SU-DHL-6 (cell line): ENCODE data around the gene MAGEB3.

Experiments used
- H2AFZ ChIP-seq: fragments of 200-600 bp; sonication (generic); 2 replicates; pipeline ENCODE4 v1.6.1; 2014; ENCODE audit warnings: low read depth, mild to moderate bottlenecking, moderate library complexity, mixed read lengths, antibody characterized with exemption, low read length; ENCODE audit not compliant: severe bottlenecking
- H3F3A ChIP-seq: fragments of 200-600 bp; shearing (Covaris generic); 2 replicates; pipeline ENCODE4 v1.6.0; 2016; ENCODE audit warnings: antibody characterized with exemption, mild to moderate bottlenecking; ENCODE audit not compliant: insufficient read depth
- H3K27ac ChIP-seq: fragments of 200-600 bp; sonication (generic); 2 replicates; pipeline ENCODE4 v1.5.1; 2016; ENCODE audit warnings: low read depth, mild to moderate bottlenecking, low read length, moderate library complexity, mixed read lengths
- H3K27me3 ChIP-seq: fragments of 200-600 bp; sonication (generic), shearing (Covaris generic); 2 replicates; pipeline ENCODE4 v1.6.0; 2014; ENCODE audit warnings: mild to moderate bottlenecking, low read length
- H3K36me3 ChIP-seq: fragments of 200-600 bp; sonication (generic); 2 replicates; pipeline ENCODE4 v1.6.1; 2014; ENCODE audit warnings: mild to moderate bottlenecking, low read length, mixed read lengths
- H3K4me2 ChIP-seq: fragments of 300-600, 200-600 bp; shearing (Covaris generic), sonication (generic); 2 replicates; pipeline ENCODE4 v1.6.0; 2014; ENCODE audit warnings: low read length, low read depth, mild to moderate bottlenecking; ENCODE audit not compliant: poor library complexity, severe bottlenecking
- H3K4me3 ChIP-seq: fragments of 200-600 bp; sonication (generic); 2 replicates; pipeline ENCODE4 v1.5.1; 2014; ENCODE audit warnings: antibody characterized with exemption, low read length, mild to moderate bottlenecking, mixed read lengths; ENCODE audit not compliant: insufficient read depth, poor library complexity, severe bottlenecking
- H3K79me2 ChIP-seq: fragments of 200-600 bp; sonication (generic); 2 replicates; pipeline ENCODE4 v1.6.1; 2014; ENCODE audit warnings: mild to moderate bottlenecking, low read length, moderate library complexity; ENCODE audit not compliant: insufficient read depth
- H3K9ac ChIP-seq: fragments of 200-600 bp; sonication (generic); 2 replicates; pipeline ENCODE4 v1.7.0; 2014; ENCODE audit warnings: mild to moderate bottlenecking, low read length
- H3K9me2 ChIP-seq: fragments of 200-600 bp; sonication (generic); replicated peaks from 2 replicates; pipeline ENCODE4 v1.6.1; 2014; ENCODE audit warnings: low read length; ENCODE audit not compliant: insufficient read depth
- H3K9me3 ChIP-seq: fragments of 200-600 bp; sonication (generic); 2 replicates; pipeline ENCODE4 v1.6.1; 2014; ENCODE audit warnings: low read length, mixed read lengths; ENCODE audit not compliant: insufficient read depth
- H4K20me1 ChIP-seq: fragments of 200-600 bp; sonication (generic); 2 replicates; pipeline ENCODE4 v1.6.1; 2014; ENCODE audit warnings: low read depth, mild to moderate bottlenecking, antibody characterized with exemption, low read length, moderate library complexity, mixed read lengths
- EZH2phosphoT487 ChIP-seq: fragments of 200-600 bp; sonication (generic), shearing (Covaris generic); conservative IDR thresholded peaks from 2 replicates; pipeline ENCODE4 v1.6.1; 2018; ENCODE audit warnings: mild to moderate bottlenecking, antibody characterized with exemption, low read length, moderate library complexity, mixed read lengths
- TF ChIP-seq, protein P1 (sequence below): fragments of 200-600 bp; sonication (generic); IDR thresholded peaks from one replicate; pipeline ENCODE4 v1.5.1; 2017; ENCODE audit warnings: antibody characterized with exemption, mild to moderate bottlenecking, low read length, moderate library complexity; ENCODE audit not compliant: insufficient read depth, poor library complexity, severe bottlenecking

MAGEB3 gene

DNA sequence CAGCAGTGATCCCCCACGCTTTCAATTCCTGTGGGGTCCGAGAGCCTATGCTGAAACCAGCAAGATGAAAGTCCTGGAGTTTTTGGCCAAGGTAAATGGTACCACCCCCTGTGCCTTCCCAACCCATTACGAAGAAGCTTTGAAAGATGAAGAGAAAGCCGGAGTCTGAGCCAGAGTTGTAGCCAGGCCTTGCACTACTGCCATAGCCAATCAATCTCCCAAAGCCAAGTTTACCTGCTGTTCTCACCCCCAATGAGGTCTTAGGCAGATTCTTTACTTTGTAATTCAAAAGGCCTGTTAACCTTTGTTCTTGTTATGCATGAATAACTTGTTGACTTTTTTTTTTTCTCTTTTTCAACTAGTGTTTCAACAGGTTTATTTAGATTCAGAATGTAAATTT is 11.1 kb upstream of the MAGEB3 start:
- Histone ChIP-seq H3K27ac (no peak overlapping the region), H3K27me3 (no peaks in the 10 kb centered on the region), H3K4me3 (no peak overlapping the region), H3F3A (no peaks in the 10 kb centered on the region), H3K9me3 (no peaks in the 10 kb centered on the region), H3K9ac (no peak overlapping the region), H4K20me1 (no peaks in the 10 kb centered on the region), H3K4me2 (no peak overlapping the region), H3K36me3 (no peaks in the 10 kb centered on the region), H3K9me2 (no peaks in the 10 kb centered on the region), H3K79me2 (no peaks in the 10 kb centered on the region), H2AFZ (no peak overlapping the region)
- TF ChIP-seq, protein P1, sequence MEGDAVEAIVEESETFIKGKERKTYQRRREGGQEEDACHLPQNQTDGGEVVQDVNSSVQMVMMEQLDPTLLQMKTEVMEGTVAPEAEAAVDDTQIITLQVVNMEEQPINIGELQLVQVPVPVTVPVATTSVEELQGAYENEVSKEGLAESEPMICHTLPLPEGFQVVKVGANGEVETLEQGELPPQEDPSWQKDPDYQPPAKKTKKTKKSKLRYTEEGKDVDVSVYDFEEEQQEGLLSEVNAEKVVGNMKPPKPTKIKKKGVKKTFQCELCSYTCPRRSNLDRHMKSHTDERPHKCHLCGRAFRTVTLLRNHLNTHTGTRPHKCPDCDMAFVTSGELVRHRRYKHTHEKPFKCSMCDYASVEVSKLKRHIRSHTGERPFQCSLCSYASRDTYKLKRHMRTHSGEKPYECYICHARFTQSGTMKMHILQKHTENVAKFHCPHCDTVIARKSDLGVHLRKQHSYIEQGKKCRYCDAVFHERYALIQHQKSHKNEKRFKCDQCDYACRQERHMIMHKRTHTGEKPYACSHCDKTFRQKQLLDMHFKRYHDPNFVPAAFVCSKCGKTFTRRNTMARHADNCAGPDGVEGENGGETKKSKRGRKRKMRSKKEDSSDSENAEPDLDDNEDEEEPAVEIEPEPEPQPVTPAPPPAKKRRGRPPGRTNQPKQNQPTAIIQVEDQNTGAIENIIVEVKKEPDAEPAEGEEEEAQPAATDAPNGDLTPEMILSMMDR, result no peak
- TF ChIP-seq EZH2phosphoT487, result no peak

DNA sequence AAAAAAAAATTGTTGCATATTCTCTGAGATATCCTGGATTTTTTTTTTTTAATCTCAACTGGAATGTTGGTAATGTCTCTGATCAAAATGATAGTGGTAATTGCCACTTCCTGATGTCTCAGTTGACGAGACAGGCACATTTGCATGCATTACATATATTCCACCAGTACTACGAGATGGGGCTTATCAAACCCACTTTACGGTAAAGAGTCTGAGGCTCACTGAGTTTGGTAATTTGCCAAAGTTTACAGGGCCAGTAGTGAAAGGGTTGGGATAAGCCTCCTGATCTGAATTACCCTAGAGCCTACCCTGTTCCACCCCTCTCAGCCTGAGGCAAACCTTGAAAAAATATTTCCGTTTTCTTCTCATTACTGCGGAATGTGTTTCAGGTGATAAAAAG is 9.8 kb upstream of the MAGEB3 start:
- Histone ChIP-seq H4K20me1 (no peaks in the 10 kb centered on the region), H3K9me2 (no peaks in the 10 kb centered on the region), H3K9me3 (no peaks in the 10 kb centered on the region), H2AFZ (no peak overlapping the region), H3K27me3 (no peaks in the 10 kb centered on the region), H3K9ac (no peak overlapping the region), H3K4me3 (no peak overlapping the region), H3K27ac (no peak overlapping the region), H3K36me3 (no peaks in the 10 kb centered on the region), H3K4me2 (no peak overlapping the region), H3K79me2 (no peaks in the 10 kb centered on the region), H3F3A (no peaks in the 10 kb centered on the region)
- no peak for TF ChIP-seq EZH2phosphoT487
- TF ChIP-seq, protein P1, result no peak

DNA sequence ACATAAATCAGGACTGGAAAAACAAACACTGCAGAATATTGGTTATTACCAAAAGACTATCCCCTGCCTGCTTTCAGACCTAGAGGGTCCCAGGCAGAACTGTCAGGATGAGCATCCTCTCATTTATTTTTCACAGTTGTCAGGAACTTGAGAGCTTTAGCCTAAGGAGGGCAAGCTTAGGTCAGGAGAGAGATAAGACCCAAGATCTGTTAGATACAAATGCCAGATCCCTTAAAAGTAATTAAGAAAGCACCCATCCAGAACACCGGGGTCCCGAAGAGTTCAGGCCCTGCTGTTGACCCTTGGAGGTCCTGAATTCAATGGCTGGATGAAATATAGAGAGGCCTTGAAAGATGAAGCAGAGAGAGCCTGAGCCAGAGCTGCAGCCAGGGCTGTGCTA is 5.9 kb upstream of the MAGEB3 start:
- no peak overlapping the region for H3K4me2 ChIP-seq
- H2AFZ ChIP-seq, result no peak overlapping the region
- H3K79me2 ChIP-seq, result no peaks in the 10 kb centered on the region
- H3K4me3 ChIP-seq, result no peak overlapping the region
- TF ChIP-seq, protein P1, result no peak
- no peak for TF ChIP-seq EZH2phosphoT487
- no peak overlapping the region for H3K9ac ChIP-seq
- H3F3A ChIP-seq, result no peaks in the 10 kb centered on the region
- H3K9me2 ChIP-seq, result no peaks in the 10 kb centered on the region
- H3K9me3 ChIP-seq, result no peaks in the 10 kb centered on the region
- no peaks in the 10 kb centered on the region for H3K36me3 ChIP-seq
- H4K20me1 ChIP-seq, result no peaks in the 10 kb centered on the region
- no peaks in the 10 kb centered on the region for H3K27me3 ChIP-seq
- no peak overlapping the region for H3K27ac ChIP-seq
